ENCODE data around the gene PON1.

The PON1 gene

GRCh38 chr7:95324431-95324830 lies at the start of gene PON1:
TSS of gene PON1 (minus strand) at chr7:95324532. CDS start at chr7:95324475, 57 bp downstream.
- DNase-seq: no peak

DNA sequence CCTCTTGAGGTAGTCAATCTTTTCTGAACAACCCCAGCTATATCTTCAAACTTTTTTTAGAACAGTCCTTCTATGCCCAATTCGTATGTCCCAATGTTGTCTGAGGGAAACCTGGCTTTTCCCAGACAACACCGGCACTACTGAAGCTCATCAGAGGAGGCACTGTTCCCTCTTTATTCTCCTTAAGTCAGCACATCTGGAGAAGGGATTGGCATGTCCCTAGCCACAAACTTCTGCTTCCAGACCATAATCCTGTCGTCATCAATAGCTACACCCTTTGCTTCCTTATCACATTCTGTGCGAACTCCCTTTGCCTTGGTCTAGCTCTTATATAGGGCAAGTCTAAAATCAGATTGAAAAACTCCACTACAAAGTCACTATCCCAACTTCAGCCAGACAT lies 49.0 kb upstream of the PON1 start:
- no peak for DNase-seq

DNA sequence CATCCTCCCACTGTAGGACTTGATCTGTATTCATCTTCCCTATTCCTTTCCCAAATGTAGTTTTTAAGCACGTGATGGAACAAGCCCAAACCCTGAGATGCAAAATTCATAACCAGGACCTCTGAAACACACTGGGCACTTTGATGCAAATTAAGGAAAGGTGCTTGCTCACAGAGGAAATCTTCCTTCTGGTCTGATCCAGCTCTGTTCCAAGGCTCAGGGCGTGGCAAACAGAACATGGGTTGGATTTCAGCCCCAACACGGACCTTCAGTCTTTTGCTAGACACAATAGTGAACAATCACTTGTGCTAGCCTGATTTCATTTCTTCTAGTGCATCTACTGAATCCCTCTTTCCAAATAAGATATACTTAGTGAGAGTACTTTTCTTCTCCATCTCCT lies 43.9 kb upstream of the PON1 start:
- no peak for DNase-seq

DNA sequence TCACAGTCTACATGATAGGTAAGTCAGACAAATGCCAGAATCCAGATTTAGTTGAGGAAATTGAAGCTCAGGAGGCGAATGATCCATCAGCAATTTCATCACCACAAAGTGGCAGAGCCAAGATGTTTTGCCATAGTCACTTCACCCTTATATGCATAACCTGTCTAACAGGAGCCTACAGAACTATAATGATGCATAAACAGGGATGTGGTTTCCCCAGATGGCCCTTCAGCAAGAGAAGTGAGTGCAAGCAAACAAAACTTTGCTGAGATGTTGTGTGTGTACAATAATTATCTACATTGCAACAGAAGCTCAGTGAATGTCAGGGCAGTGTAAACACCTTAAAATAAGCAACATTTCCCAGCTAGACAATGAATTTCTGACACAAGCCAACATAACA lies 43.3 kb upstream of the PON1 start:
- no peak for DNase-seq

- DNase-seq: peak; percentile 20
Measured at GRCh38 chr7:95365151-95365550, 40.8 kb upstream of the PON1 start.

- no peak for DNase-seq
Measured at GRCh38 chr7:95357623-95358022, 33.3 kb upstream of the PON1 start.

DNA sequence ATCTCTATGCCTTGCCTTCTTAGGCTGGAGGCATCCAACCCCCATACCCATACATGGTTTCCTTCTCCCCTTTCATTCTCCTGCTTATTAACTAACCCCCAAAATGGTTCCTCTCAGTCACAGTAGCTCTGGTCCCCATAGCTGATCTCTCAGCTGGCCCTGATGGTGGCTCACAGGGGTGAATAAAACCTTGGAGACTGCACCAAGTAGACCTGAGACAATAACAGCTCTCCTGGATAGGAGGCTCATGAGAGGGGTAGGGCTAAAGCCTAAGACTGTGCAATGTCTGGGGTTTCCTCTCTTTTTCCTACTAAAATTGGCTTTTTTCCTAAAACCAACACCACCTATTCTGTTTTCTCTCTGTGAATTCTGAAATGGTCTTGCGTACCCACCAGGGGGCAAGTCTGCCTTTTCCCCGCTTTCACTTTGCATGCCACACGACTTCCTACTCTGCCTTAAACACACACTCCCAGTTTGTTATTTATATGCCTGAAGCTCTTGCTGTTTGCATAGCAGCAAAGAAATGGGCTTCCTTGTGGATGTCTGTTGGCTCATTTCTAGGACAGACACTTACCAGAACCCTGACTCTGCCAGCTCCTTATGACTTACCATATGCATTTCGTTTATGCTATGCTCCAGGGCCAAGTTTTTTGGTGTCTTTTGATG lies 18.4 kb upstream of the PON1 start:
- DNase-seq: no peak

- no peak for DNase-seq
Measured at GRCh38 chr7:95342029-95342428, 17.7 kb upstream of the PON1 start.

DNA sequence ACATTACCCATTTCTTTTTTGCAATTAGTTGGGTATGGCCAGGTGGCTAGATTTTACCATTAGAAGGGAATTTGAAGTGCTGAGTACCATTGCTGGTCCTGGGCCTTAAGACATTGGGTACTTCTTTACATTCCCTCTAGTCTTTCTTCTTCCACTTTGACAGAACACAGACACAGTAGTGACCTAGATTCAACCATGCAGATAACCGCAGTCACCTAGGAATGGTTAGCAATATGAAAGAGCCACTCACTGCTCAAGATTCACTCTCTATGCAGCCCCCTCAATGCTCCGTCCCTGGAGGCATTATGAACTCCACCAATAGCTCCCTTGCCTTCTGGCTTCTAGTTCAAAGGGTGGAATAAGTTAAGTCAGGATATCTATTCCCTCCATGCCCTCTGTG lies 16.2 kb upstream of the PON1 start:
- no peak for DNase-seq

GRCh38 chr7:95338832-95339231 lies 14.5 kb upstream of the PON1 start:
- DNase-seq: no peak

DNA sequence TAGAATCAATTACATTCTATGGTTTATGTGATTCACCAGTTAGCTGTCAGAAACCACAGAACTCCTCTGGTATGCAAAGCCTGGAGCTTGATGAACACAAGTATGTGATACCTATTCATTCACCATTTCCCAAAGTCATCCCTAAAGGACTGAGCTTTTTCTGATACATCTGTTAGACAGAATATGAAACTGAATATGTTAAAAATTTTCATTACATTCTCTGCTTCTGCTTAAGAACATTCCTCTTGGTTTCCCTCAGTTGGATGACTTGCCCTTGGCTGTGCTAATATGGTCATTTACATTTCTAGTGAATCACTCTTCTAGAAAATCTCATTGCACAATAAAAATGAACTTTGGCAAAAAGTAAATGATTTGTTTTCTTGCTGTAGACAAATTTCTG lies 10.8 kb upstream of the PON1 start:
- DNase-seq: peak; percentile 93

- peak; percentile 19 for DNase-seq
Measured at GRCh38 chr7:95334447-95334846, 10.1 kb upstream of the PON1 start.

DNA sequence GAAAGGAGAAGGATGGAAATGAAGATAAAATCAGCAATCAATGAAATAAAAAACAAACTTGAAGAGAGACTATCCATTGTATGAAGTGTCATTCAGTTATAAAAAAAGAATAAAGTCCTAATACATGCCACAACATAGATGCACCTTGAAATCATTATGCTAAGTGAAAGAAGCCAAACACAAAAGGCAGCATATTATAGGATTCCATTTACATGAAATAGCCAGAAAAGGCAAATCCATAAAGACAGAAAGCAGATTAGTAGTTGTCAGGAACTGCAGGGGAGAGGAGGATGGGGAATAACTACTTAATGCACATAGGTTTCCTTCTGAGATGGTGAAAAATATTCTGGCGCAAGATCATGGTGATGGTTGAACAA lies 6.6 kb upstream of the PON1 start:
- no peak for DNase-seq

DNA sequence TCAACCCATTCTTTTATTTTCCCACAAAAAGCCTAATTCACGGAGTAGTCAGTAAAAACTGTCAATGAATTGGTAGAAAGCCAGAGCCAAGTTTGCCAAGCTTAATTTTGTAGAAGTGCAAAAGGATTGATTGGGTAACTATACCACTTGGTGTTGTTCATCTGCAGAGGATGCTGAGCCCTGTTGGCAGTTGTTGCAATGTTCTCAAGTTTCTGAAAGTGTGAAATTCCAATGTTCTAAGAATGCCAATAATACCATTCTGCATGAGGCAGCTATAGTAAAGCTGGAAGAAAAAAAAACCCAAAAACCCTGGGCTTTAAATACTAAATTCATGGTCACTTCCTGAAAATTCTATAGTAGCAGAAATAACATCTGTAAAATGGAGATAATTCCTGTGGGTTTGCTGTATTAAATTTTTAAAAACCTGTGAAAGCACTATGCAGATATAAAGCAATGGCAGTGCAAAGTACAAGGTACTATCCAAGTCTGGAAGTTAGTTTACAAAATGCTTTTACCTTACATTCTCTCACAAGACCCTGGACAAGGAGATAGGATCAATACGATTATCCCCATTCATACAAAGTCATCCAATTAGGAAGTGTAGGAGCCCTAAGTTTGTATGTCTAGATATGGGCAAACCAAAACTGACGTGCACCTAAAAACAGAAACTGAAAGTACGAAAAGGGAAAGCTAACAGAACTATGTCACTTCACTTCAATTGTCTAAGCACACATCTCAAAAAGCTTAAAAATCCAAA lies 6.0 kb upstream of the PON1 start:
- DNase-seq: peak; percentile 65

GRCh38 chr7:95327356-95327755 lies 3.0 kb upstream of the PON1 start:
- DNase-seq: no peak

- DNase-seq: no peak
Measured at GRCh38 chr7:95323410-95324129, 762 bp downstream of the PON1 start.

DNA sequence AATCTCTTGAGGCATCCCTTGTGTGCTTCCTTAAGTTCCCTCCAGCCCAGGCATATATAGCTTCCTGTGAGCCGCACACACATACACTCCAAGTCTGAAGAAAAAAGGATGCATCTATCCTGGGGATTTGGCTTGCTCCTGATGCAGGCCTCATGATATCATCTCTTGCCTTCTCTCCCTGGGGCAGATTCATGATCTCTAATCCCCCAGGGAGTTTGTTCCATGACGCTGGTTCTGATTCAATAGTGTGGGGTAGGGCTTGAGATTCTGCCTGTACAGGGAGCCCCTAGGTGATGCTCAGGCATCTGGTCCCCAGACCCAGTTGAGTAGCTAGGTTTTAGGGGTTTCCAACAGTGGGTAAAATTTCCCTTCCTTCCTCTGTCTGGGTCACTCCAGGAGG lies 1.5 kb downstream of the PON1 start:
- peak; percentile 61 for DNase-seq

- DNase-seq: peak; percentile 76
Measured at GRCh38 chr7:95322396-95322795, 1.9 kb downstream of the PON1 start.

- no peak for DNase-seq
Measured at GRCh38 chr7:95321720-95322119, 2.6 kb downstream of the PON1 start.

DNA sequence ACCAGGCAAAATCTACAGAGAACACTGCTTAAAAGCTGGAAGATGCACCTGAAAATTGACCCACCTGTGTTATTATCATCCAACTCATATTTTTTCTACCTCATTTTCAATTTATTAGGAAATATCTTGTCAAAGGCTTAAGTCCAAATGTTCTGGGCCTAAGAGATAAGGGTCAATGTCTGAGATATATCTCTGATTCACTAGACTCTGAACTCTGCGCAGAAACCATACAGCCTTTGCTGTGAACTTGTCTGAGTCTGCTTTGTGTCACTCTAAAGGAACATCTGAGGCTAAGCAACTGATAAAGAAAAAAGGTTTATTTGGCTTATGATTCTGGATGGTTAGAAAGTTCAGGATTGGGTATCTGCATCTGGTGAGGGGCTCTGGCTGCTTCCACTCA lies 3.7 kb downstream of the PON1 start:
- no peak for DNase-seq

- DNase-seq: no peak
Measured at GRCh38 chr7:95319570-95319969, 4.8 kb downstream of the PON1 start.

- DNase-seq: no peak
Measured at GRCh38 chr7:95318501-95319100, 5.7 kb downstream of the PON1 start.

GRCh38 chr7:95317966-95318365 lies 6.4 kb downstream of the PON1 start:
- no peak for DNase-seq

- no peak for DNase-seq
Measured at GRCh38 chr7:95317546-95317945, 6.8 kb downstream of the PON1 start.

All from fibroblast of skin of right quadriceps (primary cell).